OCI-M1 (cell line): ENCODE data around the gene SELENOP.
A peak's percentile ranks its signal among the peaks of the same experiment; 100 is the strongest.
"Not testable (repeated sequence)": the region's sequence is repeated elsewhere in the genome, so short reads cannot be mapped to it uniquely, and the experiment has no call there.

Experiments
- DNase-seq: peaks from one replicate; lab custom pipeline; 2025; lab: John Stamatoyannopoulos, UW

SELENOP gene

GRCh38 chr5:42826757-42827515, 15.2 kb upstream of the SELENOP start:
- no peak for DNase-seq

GRCh38 chr5:42825422-42826148, 13.9 kb upstream of the SELENOP start:
- DNase-seq: no peak

GRCh38 chr5:42824347-42824976, 12.8 kb upstream of the SELENOP start:
- DNase-seq: no peak

- DNase-seq: no peak
Observed at GRCh38 chr5:42822548-42822947, 10.9 kb upstream of the SELENOP start.

GRCh38 chr5:42819745-42820144, 8.1 kb upstream of the SELENOP start:
- no peak for DNase-seq

GRCh38 chr5:42816546-42816945, 4.9 kb upstream of the SELENOP start:
- not testable (repeated sequence) for DNase-seq

GRCh38 chr5:42813533-42813932, 1.8 kb upstream of the SELENOP start:
- no peak for DNase-seq

- DNase-seq: no peak
Observed at GRCh38 chr5:42812620-42813019, 928 bp upstream of the SELENOP start.

- peak; percentile 36 for DNase-seq
Observed at GRCh38 chr5:42810834-42811590, 680 bp downstream of the SELENOP start.

GRCh38 chr5:42808888-42809611, 2.6 kb downstream of the SELENOP start:
- DNase-seq: no peak

- peak; percentile 11 for DNase-seq
Observed at GRCh38 chr5:42807722-42808447, 3.8 kb downstream of the SELENOP start.

- DNase-seq: no peak
Observed at GRCh38 chr5:42806701-42807262, 4.9 kb downstream of the SELENOP start.

- DNase-seq: no peak
Observed at GRCh38 chr5:42806004-42806700, 5.5 kb downstream of the SELENOP start.

GRCh38 chr5:42804717-42805339, 6.9 kb downstream of the SELENOP start:
- DNase-seq: no peak

- DNase-seq: no peak
Observed at GRCh38 chr5:42801516-42802166, 10.1 kb downstream of the SELENOP start.

GRCh38 chr5:42800748-42801330, 10.9 kb downstream of the SELENOP start:
- DNase-seq: no peak

- DNase-seq: no peak
Observed at GRCh38 chr5:42799668-42800114, 12.0 kb downstream of the SELENOP start.

GRCh38 chr5:42799241-42799608, 12.5 kb downstream of the SELENOP start:
- DNase-seq: no peak
